ENCODE measurements around the gene LMO1.

The LMO1 gene

DNA sequence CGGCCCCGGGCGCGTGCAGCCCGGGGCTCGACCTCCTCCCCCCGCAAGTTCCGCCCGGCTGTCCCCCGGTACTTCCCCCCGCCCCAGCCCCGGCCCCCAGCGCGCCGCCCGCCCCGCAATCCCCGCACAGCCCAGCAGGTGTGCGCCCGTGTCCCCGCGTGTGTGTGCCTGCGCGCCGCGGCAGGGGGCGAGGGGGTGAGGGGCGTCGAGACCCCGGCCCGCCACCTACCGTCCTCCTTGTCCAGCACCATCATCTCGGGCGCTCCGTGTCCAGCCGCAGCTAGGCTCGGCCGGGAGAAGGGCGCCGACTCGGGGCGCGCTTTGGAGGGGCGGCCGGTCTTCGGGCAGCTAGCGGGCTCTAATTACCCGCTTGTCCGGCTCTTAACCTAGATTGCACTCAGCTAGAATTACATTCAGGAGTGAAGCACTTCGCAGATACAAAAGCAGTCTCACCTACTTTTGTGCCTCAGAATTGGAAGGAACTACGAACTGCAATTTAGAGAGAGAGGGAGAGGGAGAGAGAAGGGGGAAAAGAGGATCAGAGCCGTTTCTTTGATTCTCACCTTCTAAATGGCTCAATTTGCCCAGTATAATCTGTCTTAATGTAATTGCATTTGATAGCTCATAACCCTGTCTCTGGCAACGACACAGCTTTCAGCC, 439 bp downstream of the LMO1 start:
- no peak for DNase-seq (ENCODE audit: low spot score)

- DNase-seq (ENCODE audit: low spot score): no peak
Observed at GRCh38 chr11:8262552-8263108, 1.0 kb downstream of the LMO1 start.

DNA sequence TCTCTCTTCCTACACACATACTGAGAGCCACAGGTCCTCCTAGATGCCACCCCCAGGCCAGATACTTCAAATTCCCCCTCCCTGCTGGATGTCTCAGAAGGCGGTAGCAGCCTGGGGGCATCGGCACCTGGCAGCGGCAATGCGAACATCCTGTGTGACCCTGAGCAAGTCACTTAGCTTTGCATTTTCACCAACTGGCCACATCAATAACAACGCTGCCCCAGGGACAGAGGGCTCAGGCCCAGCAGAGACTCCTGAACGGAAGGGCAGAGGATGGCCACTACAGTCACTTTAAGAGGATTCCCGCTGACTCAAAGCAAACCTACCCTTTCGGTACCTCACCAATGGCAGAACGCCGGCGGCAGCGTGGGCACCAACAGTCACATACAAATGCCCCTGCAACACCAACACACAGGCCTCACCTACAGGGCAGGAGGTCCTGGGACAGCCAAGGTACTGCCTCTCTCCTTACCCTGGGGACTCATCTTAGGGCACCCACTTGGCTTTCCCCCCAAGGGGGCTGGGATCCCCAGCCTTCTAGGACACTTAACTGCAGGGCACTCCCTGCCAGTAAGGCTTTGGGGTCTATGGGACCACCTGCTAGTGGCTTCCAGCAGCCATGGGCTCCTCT, 1.6 kb downstream of the LMO1 start:
- DNase-seq (ENCODE audit: low spot score): no peak

DNA sequence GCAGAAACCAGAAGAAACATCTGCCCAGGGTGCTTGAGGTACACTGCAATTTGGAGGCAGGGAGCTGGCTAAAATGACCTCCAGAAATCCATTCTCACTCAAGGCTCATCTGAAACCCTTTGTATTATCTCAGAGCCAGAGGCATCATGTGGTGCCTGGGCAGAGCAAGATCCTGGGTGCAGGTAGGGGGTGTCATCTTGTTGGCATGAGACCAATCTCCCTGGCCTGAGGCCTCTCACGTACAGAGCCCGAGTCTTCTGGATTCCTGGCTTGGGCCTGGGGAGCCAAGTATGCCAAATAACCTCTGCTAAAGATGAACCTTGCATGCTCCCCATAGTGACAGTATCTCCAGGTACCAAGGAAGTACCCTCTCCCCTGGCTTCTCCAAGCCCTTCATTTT, 2.4 kb downstream of the LMO1 start:
- no peak for DNase-seq (ENCODE audit: low spot score)

DNA sequence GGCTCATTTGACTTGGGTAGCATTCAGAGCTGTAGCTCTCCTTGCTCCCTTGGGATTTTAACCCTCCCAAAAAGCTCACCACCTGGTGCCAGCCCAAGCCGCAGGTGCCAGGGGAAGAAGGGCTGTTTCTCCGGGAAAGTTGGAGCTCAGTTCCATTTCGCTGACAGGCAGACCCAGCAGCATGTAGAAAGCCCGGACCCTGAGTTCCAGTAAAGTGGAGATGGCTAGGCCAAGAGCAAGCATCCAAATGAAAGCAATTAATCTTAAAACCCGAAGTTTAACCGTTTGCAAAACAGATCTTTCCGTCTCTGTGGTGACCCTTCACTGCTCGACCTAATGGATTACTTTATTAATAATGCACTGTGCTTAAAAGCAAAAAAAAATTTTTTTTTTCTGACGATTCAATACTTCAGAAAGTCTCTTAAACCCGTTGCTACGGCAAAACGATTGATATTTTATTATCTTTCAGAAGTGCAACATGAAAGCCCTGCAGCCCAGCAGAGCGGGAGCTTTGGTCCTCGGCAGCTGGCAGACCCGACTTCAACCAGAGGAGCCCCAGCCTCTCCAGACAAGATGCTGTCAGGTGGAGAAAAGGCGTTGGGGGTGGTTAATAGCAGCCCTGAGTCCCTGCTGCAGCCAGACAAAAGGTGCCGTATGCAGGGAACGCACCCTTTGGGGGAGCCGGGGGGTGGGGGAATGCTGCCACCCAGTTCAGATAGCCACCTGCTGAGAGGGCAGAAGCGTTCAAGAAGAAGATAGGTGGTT, 3.3 kb downstream of the LMO1 start:
- DNase-seq (ENCODE audit: low spot score): no peak

GRCh38 chr11:8259306-8259959, 4.2 kb downstream of the LMO1 start:
- no peak for DNase-seq (ENCODE audit: low spot score)

GRCh38 chr11:8258784-8259183, 4.9 kb downstream of the LMO1 start:
- no peak for DNase-seq (ENCODE audit: low spot score)

DNA sequence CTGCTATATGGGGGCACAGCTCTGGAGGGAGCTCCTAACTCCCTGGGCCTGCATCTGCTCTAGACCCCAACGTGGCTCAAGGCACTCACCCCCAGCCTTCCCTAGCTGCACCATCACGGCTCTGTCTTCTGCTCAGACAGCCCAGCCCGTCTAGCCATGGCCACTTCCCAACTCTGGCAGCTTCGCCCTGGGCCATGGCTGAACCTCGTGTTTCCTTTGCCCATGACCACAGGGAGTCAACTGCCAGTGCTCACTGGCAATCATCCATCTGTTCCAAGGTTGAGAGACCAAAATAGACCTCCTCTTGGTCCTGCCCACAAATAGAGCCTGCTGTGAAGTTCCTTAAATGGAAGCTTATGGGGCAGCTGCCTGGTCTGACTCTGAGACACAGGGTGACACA, 5.4 kb downstream of the LMO1 start:
- DNase-seq (ENCODE audit: low spot score): no peak

GRCh38 chr11:8257003-8257664, 6.5 kb downstream of the LMO1 start:
- no peak for DNase-seq (ENCODE audit: low spot score)

- no peak for DNase-seq (ENCODE audit: low spot score)
Observed at GRCh38 chr11:8256271-8257002, 7.2 kb downstream of the LMO1 start.

GRCh38 chr11:8253566-8253965, 10.1 kb downstream of the LMO1 start:
- DNase-seq (ENCODE audit: low spot score): no peak

GRCh38 chr11:8252946-8253345, 10.7 kb downstream of the LMO1 start:
- DNase-seq (ENCODE audit: low spot score): no peak

DNA sequence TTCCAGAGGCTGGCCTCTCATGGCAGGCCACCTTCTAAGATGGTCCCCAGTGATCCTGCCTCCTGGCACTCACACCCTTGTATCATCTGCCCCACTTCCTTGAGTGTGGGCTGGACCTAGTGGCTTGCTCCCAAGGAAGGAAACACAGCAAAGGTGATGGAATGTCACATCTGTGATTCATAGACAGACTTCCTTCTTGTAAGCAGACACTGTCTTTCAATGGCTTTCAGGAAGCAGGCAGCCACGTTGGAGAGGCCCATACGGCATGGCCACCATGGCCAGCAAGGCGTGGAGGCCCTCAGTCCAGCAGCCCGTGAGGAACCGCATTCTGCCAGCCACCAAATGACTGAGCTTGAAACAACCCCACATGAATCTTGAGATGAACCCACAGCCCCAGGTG, 11.3 kb downstream of the LMO1 start:
- DNase-seq (ENCODE audit: low spot score): no peak

- no peak for DNase-seq (ENCODE audit: low spot score)
Observed at GRCh38 chr11:8251616-8252295, 11.9 kb downstream of the LMO1 start.

DNA sequence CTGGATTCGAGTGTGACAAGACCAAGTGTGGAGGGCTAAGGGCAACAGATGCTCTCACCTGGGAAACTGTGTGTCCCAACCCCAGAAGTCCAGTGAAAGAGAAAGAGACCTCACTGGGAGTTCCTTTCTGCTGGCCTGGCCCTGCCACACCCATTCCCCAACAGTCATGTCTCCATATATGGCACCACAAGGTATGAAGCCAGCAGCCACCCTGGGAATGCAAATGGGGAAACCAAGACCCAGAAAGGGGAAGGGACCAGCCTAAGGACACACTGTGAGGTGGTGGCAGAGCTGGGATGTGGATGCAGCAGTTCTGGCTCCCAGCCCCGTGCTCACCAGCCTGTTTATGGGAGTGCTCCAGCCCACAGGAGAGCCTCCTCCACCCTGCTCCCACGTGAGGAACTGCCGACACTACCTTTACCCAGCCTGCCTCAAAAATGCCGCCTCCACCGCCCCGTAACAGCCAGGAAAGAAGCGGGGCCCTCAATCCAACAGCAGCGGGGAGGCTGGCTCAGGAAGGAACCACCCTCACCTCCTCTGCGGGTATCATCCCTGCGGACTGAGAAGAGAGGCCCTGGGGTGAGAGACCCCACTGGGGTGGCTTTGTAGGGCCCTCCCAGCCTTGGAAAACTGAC, 12.6 kb downstream of the LMO1 start:
- no peak for DNase-seq (ENCODE audit: low spot score)

GRCh38 chr11:8250434-8250833, 13.2 kb downstream of the LMO1 start:
- no peak for DNase-seq (ENCODE audit: low spot score)

- DNase-seq (ENCODE audit: low spot score): no peak
Observed at GRCh38 chr11:8249482-8249881, 14.2 kb downstream of the LMO1 start.

- no peak for DNase-seq (ENCODE audit: low spot score)
Observed at GRCh38 chr11:8248786-8249185, 14.9 kb downstream of the LMO1 start.

DNA sequence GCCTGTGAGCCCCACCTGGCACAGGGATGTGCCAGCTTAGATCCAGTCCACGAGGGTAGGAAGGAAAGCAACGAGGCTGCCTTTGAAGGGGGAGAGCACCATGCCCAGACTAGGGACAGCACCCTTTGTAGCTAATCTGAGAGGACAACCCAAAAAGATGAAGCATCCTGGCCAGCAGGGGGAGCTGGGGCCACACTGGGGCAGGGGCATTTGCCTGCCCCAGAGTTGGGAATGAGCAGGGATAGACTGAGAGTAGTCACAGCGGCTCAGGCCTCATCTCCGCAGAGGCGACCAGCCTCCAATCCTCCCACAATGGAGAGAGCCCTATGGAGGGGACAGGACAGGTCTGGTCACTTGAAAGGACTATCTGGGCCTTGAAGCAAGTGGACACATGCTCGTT, 16.4 kb downstream of the LMO1 start:
- no peak for DNase-seq (ENCODE audit: low spot score)

DNA sequence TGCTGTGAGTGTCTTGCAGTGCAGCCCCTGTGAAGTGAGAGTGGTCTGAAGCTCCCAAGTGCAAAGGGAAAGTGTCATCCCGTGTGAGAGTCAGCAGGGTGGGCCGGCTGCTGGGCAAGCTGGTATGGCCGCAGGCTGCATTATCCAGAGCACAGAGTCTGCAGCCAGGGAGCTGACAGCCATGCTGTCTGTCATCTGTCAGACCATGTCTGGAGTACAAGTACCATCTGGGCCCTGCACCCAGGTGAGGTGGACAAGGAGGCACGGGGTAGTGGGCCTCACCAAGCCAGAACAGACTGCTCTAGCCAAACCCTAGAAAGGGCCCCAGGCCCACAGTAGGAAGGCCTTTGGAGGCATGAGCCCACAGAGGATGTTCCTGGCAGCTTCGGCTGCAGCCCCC, 20.2 kb downstream of the LMO1 start:
- DNase-seq (ENCODE audit: low spot score): no peak
